ENCODE data around the gene TSR3.

Gene TSR3

GRCh38 chr16:1323296-1324239, 28.1 kb downstream of the TSR3 start:
- DNase-seq (ENCODE audit: low read depth), result no peak

GRCh38 chr16:1322407-1322806, 29.3 kb downstream of the TSR3 start:
- DNase-seq (ENCODE audit: low read depth), result no peak

GRCh38 chr16:1320658-1321240, 30.9 kb downstream of the TSR3 start:
- no peak for DNase-seq (ENCODE audit: low read depth)

GRCh38 chr16:1320097-1320496, 31.6 kb downstream of the TSR3 start:
- DNase-seq (ENCODE audit: low read depth), result no peak

- no peak for DNase-seq (ENCODE audit: low read depth)
Measured at GRCh38 chr16:1319041-1319440, 32.6 kb downstream of the TSR3 start.

GRCh38 chr16:1318268-1318545, 33.5 kb downstream of the TSR3 start:
- no peak for DNase-seq (ENCODE audit: low read depth)

GRCh38 chr16:1317479-1318267, 34.0 kb downstream of the TSR3 start:
- no peak for DNase-seq (ENCODE audit: low read depth)

GRCh38 chr16:1316033-1316405, 35.7 kb downstream of the TSR3 start:
- DNase-seq (ENCODE audit: low read depth), result no peak

DNA sequence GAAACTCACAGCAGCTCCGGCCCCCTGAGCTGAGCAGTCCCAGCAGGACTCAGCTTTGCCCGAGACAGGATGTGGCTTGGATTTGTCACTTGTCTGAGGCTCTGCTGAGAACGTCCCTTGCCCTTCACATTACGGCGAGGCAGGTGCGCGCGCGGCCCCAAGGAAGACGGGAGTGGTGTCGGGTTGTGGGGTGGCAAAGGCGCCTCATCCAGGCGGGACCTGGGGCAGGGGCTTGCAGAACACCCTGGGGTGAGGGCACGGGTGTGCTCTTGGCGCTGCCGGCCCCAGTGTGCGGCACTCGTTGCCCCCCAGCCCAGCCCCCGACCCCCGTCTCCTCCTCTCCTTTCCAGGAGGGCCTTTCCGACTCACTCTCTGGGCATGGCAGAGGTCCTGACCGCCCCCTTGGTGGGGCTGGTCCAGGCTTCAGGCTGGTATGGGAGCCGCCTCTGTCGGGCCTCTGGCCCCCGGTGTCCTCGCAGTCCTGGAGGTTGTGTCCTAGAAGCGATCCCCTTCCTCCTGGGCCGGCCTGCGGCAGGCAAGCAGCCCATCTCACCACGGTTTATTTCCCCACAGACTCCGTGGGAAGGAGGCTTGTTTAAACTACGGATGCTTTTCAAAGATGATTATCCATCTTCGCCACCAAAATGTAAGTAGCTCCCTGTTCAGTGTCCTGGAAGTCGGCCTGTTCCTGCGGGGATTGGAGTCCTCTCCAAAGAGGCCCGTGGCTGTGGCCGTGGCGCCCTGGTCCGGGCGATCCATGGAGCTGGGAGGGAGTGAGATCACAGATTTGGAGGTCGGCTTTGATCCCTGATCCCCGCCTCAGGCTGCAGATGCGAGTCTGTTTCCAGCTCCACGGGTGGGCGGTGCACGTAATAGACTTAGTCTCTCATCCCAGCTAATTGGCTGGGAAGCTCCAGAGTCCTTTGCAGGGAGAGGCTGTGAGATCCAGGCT, 36.3 kb downstream of the TSR3 start:
- no peak for DNase-seq (ENCODE audit: low read depth)

DNA sequence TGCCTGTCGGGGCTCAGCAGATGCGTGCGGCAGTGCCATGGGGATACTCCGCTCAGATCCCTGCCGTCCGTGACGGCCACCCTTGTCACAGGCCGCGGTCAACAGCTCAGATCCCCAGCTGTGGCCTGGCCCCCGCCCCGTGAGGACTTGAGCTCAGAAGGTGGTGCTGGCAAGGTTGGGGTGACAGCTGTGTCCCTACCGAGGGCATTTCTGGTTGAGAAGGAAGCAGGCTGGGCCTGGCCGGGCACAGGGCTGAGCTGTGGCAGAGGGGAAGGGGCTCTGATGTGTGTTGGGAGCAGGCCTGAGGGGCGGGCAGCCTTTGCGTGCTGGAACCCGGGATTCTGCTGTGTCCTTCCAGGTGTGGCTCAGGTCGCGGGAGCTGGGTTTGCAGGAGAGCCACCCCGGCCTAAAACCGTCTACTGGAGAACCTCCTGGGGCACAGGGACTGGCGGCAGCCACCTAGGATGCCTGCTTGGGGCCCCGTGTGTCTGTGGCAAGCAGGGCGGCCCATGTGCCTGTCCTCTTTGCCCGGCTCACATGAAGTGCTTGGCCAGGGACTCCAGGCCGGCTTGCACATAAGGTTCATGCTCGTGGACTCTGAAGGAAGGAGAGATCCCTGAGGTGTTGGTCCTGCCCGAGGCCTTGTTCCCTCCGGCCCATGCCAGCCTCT, 37.1 kb downstream of the TSR3 start:
- DNase-seq (ENCODE audit: low read depth), result no peak

GRCh38 chr16:1313721-1314369, 37.8 kb downstream of the TSR3 start:
- DNase-seq (ENCODE audit: low read depth), result no peak

DNA sequence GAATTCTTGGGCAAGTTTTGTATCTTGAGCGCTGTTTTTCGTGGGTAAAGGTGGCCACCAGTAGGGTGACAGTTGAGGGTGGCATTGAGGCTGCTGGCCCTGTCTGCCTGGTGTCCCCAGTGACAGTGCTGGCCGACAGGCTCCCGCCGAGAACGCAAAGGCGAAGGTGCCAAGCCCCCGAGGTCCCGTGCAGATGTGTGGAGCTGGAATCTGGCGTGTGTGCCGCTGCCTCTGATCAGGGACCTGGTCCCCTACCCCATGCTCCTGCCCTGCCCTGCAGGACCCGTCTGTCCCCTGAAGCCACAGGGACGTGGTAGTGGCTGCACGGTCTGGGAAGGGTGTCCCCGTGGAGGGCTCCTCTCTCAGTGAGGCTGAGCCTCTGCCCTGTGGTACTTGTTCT, 38.8 kb downstream of the TSR3 start:
- no peak for DNase-seq (ENCODE audit: low read depth)

GRCh38 chr16:1312467-1312816, 39.2 kb downstream of the TSR3 start:
- no peak for DNase-seq (ENCODE audit: low read depth)

- no peak for DNase-seq (ENCODE audit: low read depth)
Measured at GRCh38 chr16:1311738-1312466, 39.8 kb downstream of the TSR3 start.

DNA sequence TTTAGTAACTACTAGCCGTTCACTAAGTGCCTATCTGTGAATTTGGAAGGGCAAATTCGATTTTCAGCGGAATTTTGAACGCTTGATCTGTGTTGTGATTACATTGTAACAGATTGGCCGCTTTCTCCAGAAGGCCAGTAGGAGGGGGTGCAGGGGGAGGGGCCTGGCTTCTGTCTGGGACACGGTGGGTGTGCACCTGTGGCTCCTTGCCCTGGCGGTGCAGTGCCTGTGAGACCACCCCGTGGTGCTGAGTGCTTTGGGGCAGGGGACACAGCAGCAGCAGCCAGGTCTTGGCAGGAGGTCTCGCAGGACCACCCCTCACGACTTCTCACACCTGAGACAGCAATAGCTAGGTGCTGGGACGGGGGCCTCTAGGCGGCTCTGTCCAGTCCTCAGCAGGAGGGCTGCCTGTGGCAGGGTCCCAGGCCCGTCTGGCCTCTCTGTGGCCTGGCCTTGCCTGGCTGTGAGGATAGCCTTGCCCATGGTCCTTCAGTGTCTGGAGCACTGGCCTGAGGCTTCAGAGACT, 40.4 kb downstream of the TSR3 start:
- no peak for DNase-seq (ENCODE audit: low read depth)

DNA sequence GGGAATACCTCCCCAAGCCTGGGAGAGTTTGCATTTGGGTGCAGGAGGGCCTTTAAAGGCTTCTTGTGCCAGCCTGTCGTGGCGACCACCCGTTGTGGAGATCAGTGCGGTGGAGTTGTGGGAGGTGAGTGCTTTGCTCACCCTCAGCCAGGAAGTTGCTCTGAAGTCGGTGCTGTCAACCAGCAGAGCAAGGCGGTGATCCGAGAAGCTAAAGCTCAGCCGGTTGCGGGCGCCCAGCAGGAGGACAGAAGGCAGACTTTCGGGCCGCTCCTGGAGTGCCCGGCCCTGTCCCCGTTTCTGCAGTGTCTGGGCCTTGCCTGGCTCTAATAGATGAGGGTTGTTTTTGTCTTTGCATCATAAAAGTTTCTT, 40.9 kb downstream of the TSR3 start:
- no peak for DNase-seq (ENCODE audit: low read depth)

DNA sequence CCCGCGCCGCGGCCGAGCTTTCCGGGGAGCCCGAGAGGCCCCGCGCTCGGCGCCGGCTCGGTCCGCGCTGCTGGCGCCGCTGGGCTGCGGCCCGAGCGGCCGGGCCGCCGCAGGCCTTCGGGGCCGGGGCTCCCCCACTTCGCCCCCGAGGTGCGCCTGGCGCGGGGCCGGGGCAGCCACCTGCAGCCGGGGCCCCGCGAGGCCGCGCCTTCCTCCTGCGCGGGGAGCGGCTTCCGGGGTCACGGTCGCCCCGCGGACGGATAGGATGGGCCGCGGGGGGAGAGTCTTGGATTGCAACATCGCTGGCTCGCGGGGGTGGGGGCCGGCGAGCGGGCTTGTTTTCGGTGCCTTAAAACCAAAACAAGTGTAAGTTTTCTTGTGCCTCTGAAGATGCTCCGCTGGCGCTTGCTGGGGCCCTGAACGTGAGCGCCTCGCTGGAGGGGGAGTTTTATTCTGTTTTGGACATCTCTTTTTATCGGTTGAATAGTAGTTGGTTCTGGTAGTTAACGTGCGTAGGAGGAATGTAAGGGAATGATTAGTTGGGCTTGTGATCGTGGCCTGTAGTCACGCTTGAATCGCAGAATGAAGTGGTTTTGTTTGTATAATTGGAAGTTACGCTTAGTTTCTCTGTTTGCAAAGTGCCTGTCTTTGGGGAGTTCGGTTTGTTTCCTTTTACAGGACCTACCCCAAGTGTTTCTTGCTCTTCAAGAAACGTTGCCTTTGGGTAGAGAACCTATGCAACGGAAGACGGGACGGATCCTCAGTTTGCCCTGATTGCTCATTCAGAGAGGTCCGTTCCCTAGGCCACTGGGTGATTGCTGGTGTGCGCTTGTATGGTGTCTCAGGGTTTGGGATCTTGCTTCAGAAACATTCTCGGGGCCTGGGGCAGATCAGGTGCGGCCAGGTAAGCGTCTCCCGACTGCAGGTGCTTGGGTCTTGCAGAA, 41.5 kb downstream of the TSR3 start:
- no peak for DNase-seq (ENCODE audit: low read depth)

DNA sequence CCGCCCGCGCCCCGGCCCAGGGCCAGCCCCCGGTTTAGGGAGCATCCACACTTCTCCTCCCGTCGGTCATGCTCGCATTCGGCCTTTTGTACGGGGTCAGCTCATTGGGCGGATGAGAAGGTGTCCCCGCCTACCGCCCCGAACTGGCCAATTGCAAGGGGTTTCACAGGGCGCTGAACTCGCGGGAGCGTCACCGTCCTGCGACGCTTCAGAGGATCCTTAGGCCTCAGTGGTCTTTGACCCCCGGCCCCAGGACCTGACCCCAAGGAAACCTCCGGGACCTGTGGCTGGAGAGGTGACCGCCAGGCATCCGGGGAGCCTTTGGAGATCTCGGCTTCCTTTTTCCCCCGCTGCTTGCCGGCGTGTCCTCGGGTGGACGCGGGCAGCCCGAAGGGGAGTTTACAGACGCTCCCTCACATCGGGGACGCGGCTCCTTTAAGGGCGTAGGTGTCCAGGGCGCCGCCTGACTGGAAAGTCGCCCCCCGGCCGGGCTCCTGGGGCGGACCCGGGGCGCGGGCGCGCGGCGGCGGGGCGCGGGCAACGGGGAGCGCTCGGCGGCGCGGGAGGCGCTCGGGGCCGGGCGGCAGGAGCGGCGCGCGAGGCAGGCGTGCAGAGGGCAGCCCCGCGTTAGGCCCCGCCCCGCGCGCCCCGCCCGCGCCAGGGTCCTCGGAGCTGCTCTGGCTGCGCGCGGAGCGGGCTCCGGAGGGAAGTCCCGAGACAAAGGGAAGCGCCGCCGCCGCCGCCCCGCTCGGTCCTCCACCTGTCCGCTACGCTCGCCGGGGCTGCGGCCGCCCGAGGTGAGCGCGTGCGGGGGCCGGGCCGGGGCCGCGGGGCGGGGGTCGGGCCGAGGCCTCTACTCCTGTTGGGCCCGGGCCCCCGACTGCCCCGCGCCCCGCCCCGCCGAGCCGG, 42.4 kb downstream of the TSR3 start, which contains the start of gene UBE2I:
TSS of gene UBE2I (plus strand) at position 660 of the 909 bp plus-strand sequence. CDS start 4,395 bp downstream, outside the sequence.
- peak; percentile 93 for DNase-seq (ENCODE audit: low read depth)

Data from stromal cell of bone marrow (primary cell).